ENCODE measurements around the gene TRAPPC2. TPM values are rescaled to one million over a fixed set of nuclear protein-coding genes. Genes with fewer than 3 reads are reported as not detected.

Gene TRAPPC2
- total RNA-seq, 1 donor = 23.5 TPM

GRCh38 chrX:13699183-13699826, 35.1 kb downstream of the TRAPPC2 start:
- H3K36me3 ChIP-seq (ENCODE audit: insufficient read depth, low read length) = no peaks in the 10 kb centered on the region
- no peaks in the 10 kb centered on the region for H3K27me3 ChIP-seq (ENCODE audit: insufficient read depth, low read length)
- no peak overlapping the region for H2AFZ ChIP-seq (ENCODE audit: low read length)
- H3K27ac ChIP-seq (ENCODE audit: low read depth, low read length) = no peak overlapping the region
- no peaks in the 10 kb centered on the region for H3K9me3 ChIP-seq (ENCODE audit: low read depth, low read length)
- peaks cover 94% of the 10 kb centered on the region for H3K79me2 ChIP-seq (ENCODE audit: insufficient read depth, low read length)
- peaks cover 66% of the 10 kb centered on the region for H4K20me1 ChIP-seq (ENCODE audit: insufficient read depth, low read length)
- DNase-seq (ENCODE audit: insufficient read length, low spot score, missing footprints) = no peak
- no peak overlapping the region for H3K4me3 ChIP-seq (ENCODE audit: insufficient read depth, low read length)
- no peak for TF ChIP-seq CTCF (IDR thresholded peaks at IDR 0.05; ENCODE audit: extremely low read depth, low read depth, low read length)
- peaks cover 18% of the 10 kb centered on the region for H3K4me1 ChIP-seq (ENCODE audit: insufficient read depth, low read length)
- H3K4me2 ChIP-seq (ENCODE audit: insufficient read depth, low read length) = no peak overlapping the region

- H3K79me2 ChIP-seq (ENCODE audit: insufficient read depth, low read length) = peaks cover 98% of the 10 kb centered on the region
- no peaks in the 10 kb centered on the region for H3K36me3 ChIP-seq (ENCODE audit: insufficient read depth, low read length)
- H2AFZ ChIP-seq (ENCODE audit: low read length) = no peak overlapping the region
- no peak for DNase-seq (ENCODE audit: insufficient read length, low spot score, missing footprints)
- peaks cover 74% of the 10 kb centered on the region for H4K20me1 ChIP-seq (ENCODE audit: insufficient read depth, low read length)
- H3K27ac ChIP-seq (ENCODE audit: low read depth, low read length) = no peak overlapping the region
- H3K9me3 ChIP-seq (ENCODE audit: low read depth, low read length) = no peaks in the 10 kb centered on the region
- H3K27me3 ChIP-seq (ENCODE audit: insufficient read depth, low read length) = no peaks in the 10 kb centered on the region
- H3K4me1 ChIP-seq (ENCODE audit: insufficient read depth, low read length) = peaks cover 18% of the 10 kb centered on the region
- no peak overlapping the region for H3K4me3 ChIP-seq (ENCODE audit: insufficient read depth, low read length)
- no peak for TF ChIP-seq CTCF (IDR thresholded peaks at IDR 0.05; ENCODE audit: extremely low read depth, low read depth, low read length)
- no peak overlapping the region for H3K4me2 ChIP-seq (ENCODE audit: insufficient read depth, low read length)
Observed at GRCh38 chrX:13698432-13698831, 36.0 kb downstream of the TRAPPC2 start.

- no peaks in the 10 kb centered on the region for H3K9me3 ChIP-seq (ENCODE audit: low read depth, low read length)
- H3K4me2 ChIP-seq (ENCODE audit: insufficient read depth, low read length) = no peak overlapping the region
- peaks cover 22% of the 10 kb centered on the region for H3K4me1 ChIP-seq (ENCODE audit: insufficient read depth, low read length)
- H3K27me3 ChIP-seq (ENCODE audit: insufficient read depth, low read length) = no peaks in the 10 kb centered on the region
- H4K20me1 ChIP-seq (ENCODE audit: insufficient read depth, low read length) = peaks cover 75% of the 10 kb centered on the region
- H3K79me2 ChIP-seq (ENCODE audit: insufficient read depth, low read length) = peaks cover 98% of the 10 kb centered on the region
- TF ChIP-seq CTCF (IDR thresholded peaks at IDR 0.05; ENCODE audit: extremely low read depth, low read depth, low read length) = no peak
- H3K4me3 ChIP-seq (ENCODE audit: insufficient read depth, low read length) = no peak overlapping the region
- no peak overlapping the region for H3K27ac ChIP-seq (ENCODE audit: low read depth, low read length)
- no peaks in the 10 kb centered on the region for H3K36me3 ChIP-seq (ENCODE audit: insufficient read depth, low read length)
- no peak overlapping the region for H2AFZ ChIP-seq (ENCODE audit: low read length)
- no peak for DNase-seq (ENCODE audit: insufficient read length, low spot score, missing footprints)
Observed at GRCh38 chrX:13697976-13698375, 36.4 kb downstream of the TRAPPC2 start.

GRCh38 chrX:13697455-13697854, 37.0 kb downstream of the TRAPPC2 start:
- Histone ChIP-seq H2AFZ (ENCODE audit: low read length) (no peak overlapping the region), H3K9me3 (ENCODE audit: low read depth, low read length) (no peaks in the 10 kb centered on the region), H3K27me3 (ENCODE audit: insufficient read depth, low read length) (no peaks in the 10 kb centered on the region), H4K20me1 (ENCODE audit: insufficient read depth, low read length) (peaks cover 69% of the 10 kb centered on the region), H3K79me2 (ENCODE audit: insufficient read depth, low read length) (peaks cover 98% of the 10 kb centered on the region), H3K36me3 (ENCODE audit: insufficient read depth, low read length) (no peaks in the 10 kb centered on the region), H3K4me2 (ENCODE audit: insufficient read depth, low read length) (no peak overlapping the region), H3K4me1 (ENCODE audit: insufficient read depth, low read length) (peaks cover 23% of the 10 kb centered on the region), H3K4me3 (ENCODE audit: insufficient read depth, low read length) (no peak overlapping the region), H3K27ac (ENCODE audit: low read depth, low read length) (no peak overlapping the region)
- TF ChIP-seq CTCF (IDR thresholded peaks at IDR 0.05; ENCODE audit: extremely low read depth, low read depth, low read length) = no peak
- DNase-seq (ENCODE audit: insufficient read length, low spot score, missing footprints) = no peak
